ENCODE measurements around the gene SNAPC2. TPM values are rescaled to one million over a fixed set of nuclear protein-coding genes. Genes with fewer than 3 reads are reported as not detected.

The SNAPC2 gene
- total RNA-seq, 2 experiments from 2014 or later, result 18.7 to 20.2 TPM

DNA sequence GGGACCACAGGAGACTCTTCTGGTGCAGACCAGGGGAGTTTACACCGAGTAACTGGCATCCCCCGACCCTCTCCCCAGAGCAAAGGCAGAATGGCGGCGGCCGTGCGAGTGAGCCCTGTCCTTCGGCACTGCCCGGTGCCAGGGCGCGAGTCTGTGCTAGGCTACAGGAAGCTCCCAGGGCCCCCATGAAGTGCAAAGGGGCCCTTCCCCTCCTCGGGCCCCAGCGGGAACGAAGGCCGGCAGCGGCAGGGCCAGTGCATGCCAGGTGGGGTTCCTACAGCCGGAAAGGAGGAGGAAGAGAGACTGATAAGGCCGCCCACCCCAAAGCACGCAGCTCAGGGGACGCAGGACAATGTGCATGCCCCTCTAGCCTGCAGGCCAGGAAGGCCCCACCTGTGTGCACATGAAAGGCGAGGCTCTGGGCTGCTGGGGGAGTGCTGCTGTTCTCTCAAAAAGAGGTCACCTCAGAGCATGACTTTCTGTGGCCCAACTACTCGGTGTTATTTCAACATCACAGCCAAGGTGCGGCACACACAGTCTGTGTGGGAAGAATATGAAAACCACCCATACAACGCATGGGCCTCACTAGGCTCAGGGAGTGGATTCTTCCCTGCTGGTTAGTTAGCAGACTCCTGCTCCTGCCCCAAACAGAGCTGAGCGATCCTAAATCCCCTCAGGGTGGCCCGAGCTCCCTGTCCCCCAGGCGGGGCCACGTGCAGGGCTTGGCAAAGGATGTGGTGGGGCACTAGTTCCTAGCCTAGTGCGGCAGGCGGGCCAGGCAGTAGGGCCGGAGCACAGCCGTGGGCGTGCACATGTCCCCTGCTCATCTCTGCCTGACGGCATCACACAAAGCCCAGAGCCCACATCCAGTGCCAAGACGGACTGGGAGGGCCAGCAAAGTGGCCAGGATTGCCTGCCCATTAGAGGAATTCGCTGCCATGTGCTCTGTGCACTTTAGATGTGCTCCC, 51.7 kb downstream of the SNAPC2 start:
- Mint-ChIP-seq H3K36me3 (peaks cover 13% of the 10 kb centered on the region), H3K4me3 (no peak overlapping the region), H3K4me1 (ENCODE audit: low read depth) (no peaks in the 10 kb centered on the region), H3K9me3 (no peaks in the 10 kb centered on the region), H3K27ac (no peak overlapping the region), H3K27me3 (no peaks in the 10 kb centered on the region)
- CTCF ChIA-PET, result interaction anchor here (0.8 to 3.7 kb wide), 7 partner anchors 9 to 35 kb away, joined by 3 to 20 read pairs (median 4); partner anchors contain the start of gene TIMM44
- POLR2A ChIA-PET, result no interaction called here
- DNase-seq, result no peak
- intact Hi-C loops (cut with micrococcal nuclease), result no loop called here

Other genes starting within 250 kb of the SNAPC2 start
- gene MCEMP1, start 243.2 kb upstream of the SNAPC2 start, total RNA-seq, result not detected
- 10 to 100 TPM; 77.5 to 88.2 TPM for gene TRAPPC5, start 239.5 kb upstream of the SNAPC2 start, total RNA-seq
- gene FCER2, start 218.2 kb upstream of the SNAPC2 start, total RNA-seq, result 1 to 10 TPM; 3.5 to 4.1 TPM
- not detected for gene CLEC4G, start 188.2 kb upstream of the SNAPC2 start, total RNA-seq
- gene CD209, start 172.8 kb upstream of the SNAPC2 start, total RNA-seq, result not detected
- gene CLEC4M, start 157.1 kb upstream of the SNAPC2 start, total RNA-seq, result not detected
- gene EVI5L, start 90.1 kb upstream of the SNAPC2 start, total RNA-seq, result 1 to 10 TPM; 5.0 to 5.6 TPM
- under 1 TPM; 0.14 to 0.19 TPM for gene PRR36, start 45.9 kb upstream of the SNAPC2 start, total RNA-seq
- not detected for gene LRRC8E, start 31.8 kb upstream of the SNAPC2 start, total RNA-seq
- 10 to 100 TPM; 29.1 to 30.1 TPM for gene MAP2K7, start 16.5 kb upstream of the SNAPC2 start, total RNA-seq
- gene TGFBR3L, start 5.5 kb upstream of the SNAPC2 start, total RNA-seq, result 1 to 10 TPM; 4.4 to 4.6 TPM
- gene CTXN1, start 5.8 kb downstream of the SNAPC2 start, total RNA-seq, result under 1 TPM; 0.29 to 0.77 TPM
- gene TIMM44, start 23.3 kb downstream of the SNAPC2 start, total RNA-seq, result 10 to 100 TPM; 66.5 to 68.5 TPM
- gene ELAVL1, start 85.3 kb downstream of the SNAPC2 start, total RNA-seq, result 100 to 1,000 TPM; 143 to 145 TPM
- not detected for gene CCL25, start 132.4 kb downstream of the SNAPC2 start, total RNA-seq
- gene FBN3, start 229.3 kb downstream of the SNAPC2 start, total RNA-seq, result not detected

Measured in activated CD4-positive, alpha-beta memory T cell treated with anti-CD3 and anti-CD28 coated beads for 36 hours (primary cell).